Activated CD4-positive, alpha-beta T cell treated with anti-CD3 and anti-CD28 coated beads, Interleukin-10, Interleukin-2, amounts not matched to agents 100 ng/mL and 50 ng/mL, durations not matched to agents 16 hours and 8 hours (primary cell): Measurements from ENCODE around the gene PICK1.

Experiments used
- DNase-seq: peaks from one replicate; pipeline ENCODE4 v3.0.0-alpha.2; 2020

The PICK1 gene

DNA sequence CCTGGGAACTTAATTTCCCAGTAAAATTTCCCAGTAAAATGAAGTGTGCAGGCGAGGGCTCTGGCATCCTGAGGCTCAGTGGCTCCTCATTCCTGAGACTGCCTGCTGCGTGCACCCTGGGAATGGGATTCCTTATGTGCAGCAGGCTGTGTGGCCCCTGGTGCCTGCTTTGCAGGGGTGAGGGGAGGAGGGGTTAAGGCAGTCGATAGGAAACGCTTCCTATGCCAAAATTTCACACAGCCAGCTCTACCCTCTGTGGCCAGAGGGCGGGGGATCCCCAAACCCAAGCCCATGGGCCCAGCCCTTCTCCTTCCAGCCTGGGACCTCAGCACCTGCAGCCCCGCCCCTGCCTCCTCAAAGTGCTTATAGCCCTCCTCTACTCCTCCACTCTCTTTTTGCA lies 65.4 kb downstream of the PICK1 start:
- no peak for DNase-seq

GRCh38 chr22:38124236-38124974 lies 67.2 kb downstream of the PICK1 start:
- no peak for DNase-seq

DNA sequence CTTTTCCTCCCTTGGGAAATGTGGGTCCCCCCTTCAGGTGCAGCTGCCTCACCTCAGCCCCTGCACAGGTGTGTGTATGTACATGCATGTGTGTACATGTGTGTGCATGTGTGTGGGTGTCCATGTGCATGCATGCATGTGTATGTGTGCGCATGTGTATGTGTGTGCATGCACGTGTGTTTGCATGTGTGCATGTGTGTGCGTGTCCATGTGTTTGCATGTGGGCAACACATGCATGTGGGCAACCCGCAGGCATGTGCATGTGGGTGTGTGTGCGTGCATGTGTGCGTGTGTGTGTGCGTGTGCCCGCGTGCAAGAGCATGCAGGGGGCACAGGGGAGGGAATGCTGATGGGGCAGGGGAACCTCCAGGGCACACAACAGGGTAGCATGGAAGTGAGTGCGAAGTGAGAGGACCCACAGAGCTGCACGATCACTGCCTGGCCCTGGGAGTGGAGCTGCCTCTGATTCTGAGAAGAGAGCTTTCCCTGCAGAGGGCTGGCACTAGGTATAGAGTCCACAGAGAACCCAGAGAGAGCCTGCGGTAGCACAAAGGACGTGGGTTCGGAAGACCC lies 67.9 kb downstream of the PICK1 start:
- no peak for DNase-seq
